HuH-7.5 (cell line): Measurements from ENCODE around the gene RNF151.

Source experiments
- DNase-seq: peaks from one replicate; pipeline ENCODE4 v3.0.0; 2011; ENCODE audit warnings: low spot score

The RNF151 gene

DNA sequence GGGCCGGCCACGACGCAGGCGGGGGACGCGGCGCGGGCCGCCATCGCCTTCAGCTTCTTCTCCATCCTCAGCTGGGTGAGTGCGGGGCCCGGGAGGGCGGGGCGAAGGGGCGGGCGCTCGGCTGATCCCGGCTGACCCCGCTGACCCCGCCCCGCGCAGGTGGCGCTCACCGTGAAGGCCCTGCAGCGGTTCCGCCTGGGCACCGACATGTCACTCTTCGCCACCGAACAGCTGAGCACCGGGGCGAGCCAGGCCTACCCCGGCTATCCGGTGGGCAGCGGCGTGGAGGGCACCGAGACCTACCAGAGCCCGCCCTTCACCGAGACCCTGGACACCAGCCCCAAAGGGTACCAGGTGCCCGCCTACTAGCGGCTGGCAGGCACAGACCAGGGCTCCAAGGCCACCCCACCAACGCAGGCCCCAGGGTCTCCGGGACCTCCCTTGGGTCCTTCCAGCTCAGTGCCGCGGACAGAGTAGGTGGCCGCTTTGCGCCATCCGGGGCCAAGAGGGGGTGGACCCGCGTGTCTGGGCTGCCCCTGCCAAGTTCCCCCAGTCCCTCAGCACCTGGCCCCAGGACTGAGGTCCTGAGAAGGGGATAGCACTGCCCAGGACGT, 26.2 kb downstream of the RNF151 start:
- no peak for DNase-seq

DNA sequence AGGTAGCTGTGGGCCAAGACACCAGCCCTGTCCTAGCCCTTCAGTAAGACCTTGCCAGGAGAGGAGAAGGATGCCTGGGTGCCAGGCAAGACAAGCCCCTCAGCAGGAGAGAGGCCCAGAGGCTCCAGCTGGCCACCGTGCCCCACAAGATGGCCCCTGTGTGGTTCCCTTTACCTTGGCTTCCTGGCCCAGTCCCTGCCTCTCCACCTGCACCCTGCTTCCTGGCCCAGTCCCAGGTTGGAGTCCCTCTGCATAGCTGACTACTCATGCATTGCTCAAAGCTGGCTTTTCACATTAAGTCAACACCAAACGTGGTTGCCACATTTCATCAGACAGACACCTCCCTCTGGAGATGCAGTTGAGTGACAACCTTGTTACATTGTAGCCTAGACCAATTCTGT, 27.1 kb downstream of the RNF151 start:
- no peak for DNase-seq

- no peak for DNase-seq
Observed at GRCh38 chr16:1997494-1998359, 31.1 kb downstream of the RNF151 start.

DNA sequence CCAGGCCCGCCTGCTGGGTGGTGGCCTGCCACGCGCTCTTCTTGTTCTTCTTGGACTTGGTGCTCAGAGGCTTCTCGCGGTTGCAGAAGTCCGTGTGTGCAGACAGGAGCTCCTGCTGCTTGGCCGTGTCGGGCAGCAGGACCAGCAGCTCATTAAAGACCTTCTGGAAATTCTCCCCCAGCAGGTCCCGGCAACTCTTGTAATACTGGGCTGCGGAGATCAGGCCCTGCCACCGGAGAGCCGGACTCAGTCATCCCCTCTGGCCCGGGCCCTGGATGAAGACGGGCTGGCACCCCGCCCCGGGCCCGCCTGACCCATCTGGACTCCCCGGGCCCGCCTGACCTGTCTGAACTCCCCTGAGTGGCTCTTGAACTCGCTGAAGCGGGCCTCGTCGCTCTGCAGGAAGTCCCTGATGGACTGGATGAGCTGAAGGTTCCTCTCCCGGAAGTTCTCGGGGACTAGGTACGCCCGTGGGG, 31.7 kb downstream of the RNF151 start:
- no peak for DNase-seq

- no peak for DNase-seq
Observed at GRCh38 chr16:1998852-1999801, 32.5 kb downstream of the RNF151 start.

DNA sequence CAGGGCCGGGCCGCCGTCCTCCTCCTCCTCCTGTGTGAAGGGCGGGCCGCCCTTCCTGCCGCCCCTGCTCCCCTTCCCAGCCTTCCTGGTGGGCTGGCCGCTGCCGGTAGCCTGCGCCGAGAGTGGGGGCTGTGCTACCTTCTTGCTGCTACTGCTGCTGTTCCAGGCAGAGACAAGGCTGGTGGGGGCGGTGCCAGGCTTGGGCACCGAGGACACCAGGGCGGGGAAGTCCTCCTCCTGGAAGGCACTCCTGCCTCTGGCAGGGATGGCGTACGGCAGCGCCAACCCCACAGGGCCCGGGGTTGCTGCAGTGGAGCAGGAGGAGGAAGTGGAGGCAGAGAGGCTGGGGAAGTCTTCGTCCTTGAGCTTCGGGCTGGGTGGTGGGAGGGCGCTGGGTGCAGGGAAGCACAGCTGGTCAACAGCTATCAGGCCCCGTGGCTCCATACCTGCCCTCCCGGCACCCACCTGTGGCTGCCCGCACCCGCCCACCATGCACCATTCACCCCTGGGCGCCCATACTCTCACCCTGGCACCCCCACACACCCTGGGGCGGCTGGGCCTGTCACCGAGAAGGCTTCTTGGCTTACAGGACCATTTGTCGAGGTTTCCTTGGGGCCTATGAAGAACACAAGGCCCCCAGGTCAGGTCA, 33.3 kb downstream of the RNF151 start:
- no peak for DNase-seq

- DNase-seq = no peak
Observed at GRCh38 chr16:2001035-2001434, 34.4 kb downstream of the RNF151 start.

GRCh38 chr16:2001456-2002355, 35.0 kb downstream of the RNF151 start:
- DNase-seq = no peak

DNA sequence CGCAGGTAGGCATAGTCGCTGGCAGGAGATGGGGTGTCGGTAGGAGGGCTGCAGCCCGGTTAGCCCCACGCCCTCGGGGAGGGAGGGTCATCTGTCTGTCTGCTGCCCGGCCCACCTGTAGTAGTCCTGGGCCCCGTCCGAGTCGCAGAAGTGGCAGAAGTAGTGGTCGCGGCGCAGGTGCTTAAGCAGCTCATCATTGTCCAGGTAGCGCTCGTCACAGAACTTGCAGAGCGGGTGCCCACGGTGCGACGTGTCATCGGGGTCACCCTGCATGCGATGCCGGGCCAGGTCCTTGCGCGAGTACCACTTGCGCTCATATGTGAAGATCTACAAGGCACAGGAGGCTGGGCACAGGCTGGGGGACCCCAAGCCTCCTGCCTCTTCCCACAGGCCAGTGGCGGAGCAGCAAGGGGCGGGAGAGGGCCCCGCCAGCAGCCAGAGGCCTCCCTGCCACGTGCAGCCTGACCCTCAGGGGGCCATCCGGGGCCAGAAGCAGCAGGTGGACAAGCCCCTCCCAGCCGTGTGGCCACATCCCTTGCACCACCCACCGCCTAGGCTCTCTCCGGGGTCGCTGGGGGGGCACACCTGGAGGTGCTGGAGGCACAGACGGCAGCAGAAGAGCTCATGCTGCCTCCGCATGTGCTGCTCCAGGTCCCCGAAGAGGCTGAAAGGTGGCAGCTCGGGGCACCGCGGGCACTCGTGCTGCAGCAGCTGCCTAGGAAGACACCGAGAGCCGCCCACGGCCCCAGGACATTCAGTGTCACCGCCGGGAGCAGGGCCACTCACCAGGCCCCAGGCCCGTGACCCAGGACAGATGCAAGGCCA, 36.0 kb downstream of the RNF151 start:
- DNase-seq = no peak

DNA sequence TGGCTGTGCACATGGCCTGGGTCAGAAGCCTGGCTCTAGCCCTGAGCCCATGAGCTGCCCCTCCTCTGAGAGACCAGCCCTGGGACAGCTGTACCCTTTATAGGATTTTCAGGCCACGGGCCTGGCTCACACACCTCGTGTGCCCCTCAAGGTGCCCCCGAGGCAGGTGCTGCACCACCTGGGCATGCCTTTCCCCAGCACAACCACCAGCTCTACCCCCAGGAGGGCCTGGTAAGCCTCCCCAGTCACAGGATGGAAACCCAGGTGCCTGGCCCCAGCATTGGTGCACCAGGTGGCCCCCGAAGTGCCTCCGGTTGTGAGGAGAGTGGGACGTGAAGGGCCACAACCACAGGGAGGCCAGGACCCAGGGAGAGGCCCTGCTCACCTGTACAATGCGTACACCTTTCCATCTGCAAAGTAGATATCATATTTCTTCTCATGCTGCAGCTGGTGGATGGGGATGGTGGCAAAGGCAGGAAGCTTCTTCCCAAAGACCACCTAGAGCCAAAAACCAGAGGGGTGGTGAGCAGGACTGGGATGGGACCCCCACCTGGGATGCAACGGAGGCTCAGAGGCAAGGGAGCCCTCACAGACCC, 36.7 kb downstream of the RNF151 start:
- DNase-seq = no peak

- DNase-seq = peak; percentile 97
Observed at GRCh38 chr16:2003827-2004641, 37.4 kb downstream of the RNF151 start.

DNA sequence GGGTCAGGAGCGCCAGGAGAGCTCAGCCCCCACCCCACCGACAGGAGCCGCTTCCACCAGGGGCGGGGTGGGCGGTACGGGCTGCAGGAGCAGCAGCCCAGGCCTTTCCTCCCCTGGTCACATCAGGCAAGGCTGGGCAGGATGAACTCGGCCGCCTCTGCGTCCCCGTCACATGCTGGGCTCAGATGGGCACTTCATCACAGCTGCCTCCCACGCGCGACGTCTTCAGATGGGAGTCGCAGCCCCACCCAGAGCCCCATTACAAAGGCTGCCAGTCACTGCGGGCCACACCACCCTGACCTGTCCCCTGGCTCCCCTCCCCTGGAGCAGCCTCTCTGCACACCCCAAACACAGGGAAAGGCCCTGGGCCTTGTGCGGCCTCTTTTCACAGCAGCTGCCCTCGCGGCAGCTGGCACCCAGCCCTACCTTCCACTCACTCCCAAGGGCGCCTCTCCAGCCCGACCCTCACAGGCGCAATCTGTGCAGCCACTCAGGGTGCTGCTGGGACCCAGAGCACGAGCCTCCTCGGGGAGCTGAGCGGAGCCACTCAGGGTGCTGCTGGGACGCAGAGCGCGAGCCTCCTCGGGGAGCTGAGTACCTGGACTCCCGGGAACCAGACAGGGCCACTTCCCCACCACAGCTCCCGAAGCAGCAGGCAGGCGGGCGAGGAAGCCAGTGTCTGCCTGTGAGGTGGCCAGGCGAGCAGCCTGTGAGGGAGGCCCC, 38.3 kb downstream of the RNF151 start:
- DNase-seq = no peak

DNA sequence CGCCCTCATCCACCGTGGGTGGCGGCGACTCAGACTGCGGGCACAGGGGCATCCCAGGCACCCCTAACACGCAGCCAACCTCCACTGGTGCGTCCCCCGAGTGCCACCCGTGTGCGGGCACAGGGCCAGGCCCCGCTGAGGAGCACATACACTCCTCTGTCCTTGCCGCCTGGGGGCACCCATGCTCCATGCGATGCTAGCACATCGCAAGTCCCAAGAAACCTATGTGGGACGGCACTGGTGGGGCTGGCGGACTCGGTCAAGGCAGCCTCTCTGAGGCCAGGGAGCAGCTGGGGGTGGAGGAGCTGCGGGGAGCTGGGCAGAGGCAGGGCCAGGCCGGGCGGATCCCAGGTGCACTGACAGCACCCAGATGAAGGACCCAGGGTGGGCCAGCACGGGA, 39.0 kb downstream of the RNF151 start:
- no peak for DNase-seq

DNA sequence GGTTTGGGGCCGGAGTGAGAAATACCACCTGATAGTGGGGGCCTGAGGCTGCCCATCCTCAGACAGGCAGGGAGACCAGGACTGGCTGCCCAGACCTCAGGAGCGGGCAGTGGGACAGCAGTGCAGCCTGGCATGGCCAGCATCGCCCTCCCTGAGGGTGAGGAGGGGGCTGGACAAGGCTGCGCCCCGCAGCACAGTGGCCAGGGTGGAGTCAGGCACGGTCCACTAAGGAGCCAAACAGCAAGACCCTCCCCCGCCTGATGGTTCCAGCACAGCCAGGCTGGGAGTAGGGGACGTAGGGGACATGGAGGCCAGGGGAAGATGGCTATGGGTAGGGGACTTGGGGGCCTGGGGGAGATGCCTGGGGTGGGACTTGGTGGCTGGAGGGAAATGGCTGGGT, 39.7 kb downstream of the RNF151 start:
- no peak for DNase-seq

DNA sequence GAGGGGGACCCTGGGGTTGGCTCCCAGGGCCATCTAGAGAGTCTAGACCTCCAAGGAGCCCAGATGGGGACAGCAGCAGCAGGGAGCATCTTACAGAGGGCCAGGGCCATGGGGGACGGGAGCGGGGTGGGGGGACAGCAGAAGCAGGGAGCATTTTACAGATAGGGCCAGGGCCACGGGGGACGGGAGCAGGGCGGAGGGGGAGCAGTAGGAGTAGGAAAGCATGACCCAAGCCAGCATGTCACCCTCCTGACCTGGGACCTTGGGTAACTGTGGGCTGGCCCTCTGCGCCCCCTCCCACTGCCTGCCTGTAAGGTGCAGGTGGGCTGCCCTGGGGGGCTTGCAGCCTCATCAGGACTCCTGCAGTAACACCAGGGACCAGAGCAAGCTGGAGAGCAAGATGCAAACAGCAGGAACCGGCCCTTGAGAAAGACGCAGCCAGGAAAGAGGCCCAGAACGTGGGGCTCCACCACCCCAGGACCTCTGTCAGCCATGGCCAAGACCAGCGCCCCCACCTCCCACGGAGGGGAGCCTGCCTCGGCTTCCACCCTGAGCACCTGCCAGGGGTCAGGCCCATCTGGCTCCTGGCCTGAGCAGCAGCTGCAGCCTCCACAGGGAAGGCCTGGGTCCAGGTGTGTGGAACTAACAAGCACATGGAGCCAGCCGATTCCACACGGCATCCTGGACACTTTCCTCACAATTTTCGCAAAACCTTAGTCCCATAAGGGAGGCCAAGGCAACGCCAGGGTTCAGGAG, 40.6 kb downstream of the RNF151 start:
- no peak for DNase-seq

GRCh38 chr16:2008009-2008526, 41.4 kb downstream of the RNF151 start:
- DNase-seq = no peak

DNA sequence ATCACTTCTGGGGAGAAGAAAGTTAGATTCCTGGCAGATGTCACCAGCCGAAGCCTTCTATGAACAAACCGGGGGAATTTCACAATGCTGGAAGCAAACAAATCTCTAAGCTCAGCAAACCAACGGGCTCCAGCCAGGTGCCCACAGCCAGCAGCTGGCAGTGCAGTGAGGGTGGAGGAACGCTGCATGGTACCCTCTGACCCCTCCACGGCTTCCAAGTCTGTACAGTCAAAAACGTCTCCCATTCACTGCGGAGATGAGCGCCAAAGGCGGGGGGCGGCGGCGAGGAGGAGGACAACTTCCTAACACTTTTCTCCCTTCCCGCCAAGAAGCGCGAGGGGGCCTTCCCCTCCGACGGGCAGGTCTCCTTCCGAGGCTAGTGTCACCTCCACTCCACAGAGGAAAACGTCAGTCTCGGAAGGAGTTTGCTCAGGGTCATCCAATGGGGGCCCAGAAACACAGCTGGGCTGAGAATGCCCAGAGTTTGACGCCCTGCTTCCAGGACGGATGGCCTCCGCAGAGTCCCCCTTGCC, 42.0 kb downstream of the RNF151 start:
- DNase-seq = peak; percentile 72
